Central memory CD4-positive, alpha-beta T cell (primary cell): ENCODE measurements around the gene TNNI3K.

Source experiments
- DNase-seq: peaks from one replicate; pipeline ENCODE4 v3.0.0; 2022

The TNNI3K gene

DNA sequence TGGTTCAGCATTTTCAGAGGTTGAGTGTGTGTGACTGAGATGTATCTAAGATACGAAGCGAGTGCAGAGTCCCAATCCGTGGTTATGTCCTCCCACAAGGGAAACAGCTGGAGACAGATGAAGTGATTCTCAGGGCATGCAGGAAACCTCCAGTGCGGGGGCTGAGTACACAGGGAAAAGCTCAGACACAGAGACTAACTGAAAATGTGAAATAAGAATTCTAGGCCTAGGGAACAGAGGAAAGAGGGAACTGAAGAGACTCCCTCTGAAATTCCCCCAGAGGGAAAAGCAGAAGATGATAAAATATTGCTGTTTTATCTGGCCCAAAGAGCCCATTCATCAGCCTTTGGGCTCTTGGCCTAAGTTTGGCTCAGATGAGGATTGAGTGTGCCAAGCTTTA lies 160.4 kb downstream of the TNNI3K start:
- DNase-seq, result no peak

DNA sequence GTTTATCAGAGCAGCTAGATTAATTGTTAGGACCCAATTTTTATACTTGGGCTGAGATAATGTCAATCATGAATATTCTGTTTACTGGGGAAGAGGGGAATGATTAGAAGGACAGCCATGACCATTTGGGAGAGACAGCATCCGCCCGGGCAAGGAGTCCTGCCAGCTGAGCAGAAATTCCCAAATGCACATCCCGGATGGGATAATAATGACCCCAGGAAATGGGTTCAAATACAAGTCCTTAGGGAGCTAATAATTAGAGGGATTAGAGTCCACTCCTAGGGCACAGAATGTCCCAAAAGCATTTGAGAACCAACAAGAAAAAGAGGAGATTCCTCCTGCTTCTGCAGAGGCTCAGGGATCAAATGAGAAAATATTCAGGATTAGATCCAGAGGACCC lies 161.3 kb downstream of the TNNI3K start:
- DNase-seq, result no peak

DNA sequence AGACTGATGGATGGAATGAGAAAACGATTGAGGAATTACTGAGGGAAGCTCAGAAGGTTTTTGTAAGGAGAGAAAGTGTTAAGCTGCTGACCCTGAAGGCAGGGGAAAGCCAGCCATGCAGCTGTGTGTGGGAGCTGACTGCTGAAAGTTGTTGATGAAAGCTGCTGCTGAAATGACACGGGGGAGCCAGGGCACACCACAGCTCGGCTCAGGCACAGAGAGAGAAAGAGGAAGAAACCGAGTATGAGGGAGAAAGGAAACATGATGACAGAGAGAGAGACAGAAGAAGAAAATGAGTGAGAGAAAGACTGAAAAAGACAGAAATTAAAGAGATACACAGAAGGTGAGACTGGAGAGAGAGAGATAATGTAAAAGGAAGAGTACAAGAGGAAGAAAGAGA lies 161.7 kb downstream of the TNNI3K start:
- DNase-seq, result no peak

DNA sequence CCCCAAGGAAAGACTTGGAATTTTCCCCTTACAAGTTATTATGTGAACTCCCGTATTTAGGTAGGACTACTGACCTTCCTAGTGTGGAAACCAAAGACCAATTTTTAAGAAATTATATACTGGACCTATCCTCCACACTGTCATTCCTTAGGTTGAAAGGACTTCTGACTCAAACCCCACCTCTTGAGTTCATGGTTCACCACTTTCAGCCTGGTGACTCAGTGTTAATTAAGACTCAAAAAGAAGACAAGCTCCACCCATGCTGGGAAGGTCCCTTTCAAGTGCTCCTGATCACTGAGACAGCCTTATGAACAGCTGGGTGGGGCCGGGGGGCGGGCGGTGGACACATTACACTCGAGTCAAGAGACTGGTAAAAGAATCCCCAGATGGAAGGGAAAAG lies 164.1 kb downstream of the TNNI3K start:
- DNase-seq, result no peak

DNA sequence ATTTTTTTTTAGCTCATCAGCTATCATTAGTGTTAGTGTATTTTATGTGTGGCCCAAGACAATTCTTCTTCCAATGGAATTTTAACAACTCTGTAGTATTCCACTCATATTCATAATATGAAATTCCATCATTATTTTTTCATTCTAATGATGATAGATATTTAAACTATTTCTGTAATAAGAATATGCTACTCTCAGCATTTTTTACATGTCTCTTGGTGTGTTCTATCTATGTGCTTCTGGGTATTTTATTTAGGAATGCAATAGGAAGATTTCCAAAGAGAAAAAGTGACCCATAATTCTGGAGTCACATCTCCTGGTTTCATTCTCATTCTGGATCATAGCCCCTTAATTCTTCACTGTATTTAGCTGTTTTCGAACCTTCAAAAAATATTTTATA lies 167.7 kb downstream of the TNNI3K start:
- no peak for DNase-seq

DNA sequence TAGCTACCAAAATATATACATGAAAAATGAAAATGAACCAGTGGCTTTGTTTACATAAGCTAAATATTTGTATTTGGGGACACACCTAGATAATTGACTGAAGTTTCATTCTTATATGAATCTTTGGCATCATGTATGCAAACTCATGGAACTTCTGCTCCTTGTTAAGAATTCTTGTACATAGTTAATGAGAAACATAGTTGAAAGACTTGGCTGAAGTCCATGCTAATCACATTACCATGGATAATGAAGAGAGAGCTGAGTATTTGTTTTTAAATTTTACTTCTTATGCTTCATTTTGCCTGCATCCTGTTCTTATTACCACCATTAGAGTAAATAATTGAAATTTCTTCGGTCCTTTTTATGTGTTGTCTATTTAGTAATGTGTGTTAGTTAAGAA lies 168.4 kb downstream of the TNNI3K start:
- DNase-seq, result no peak

DNA sequence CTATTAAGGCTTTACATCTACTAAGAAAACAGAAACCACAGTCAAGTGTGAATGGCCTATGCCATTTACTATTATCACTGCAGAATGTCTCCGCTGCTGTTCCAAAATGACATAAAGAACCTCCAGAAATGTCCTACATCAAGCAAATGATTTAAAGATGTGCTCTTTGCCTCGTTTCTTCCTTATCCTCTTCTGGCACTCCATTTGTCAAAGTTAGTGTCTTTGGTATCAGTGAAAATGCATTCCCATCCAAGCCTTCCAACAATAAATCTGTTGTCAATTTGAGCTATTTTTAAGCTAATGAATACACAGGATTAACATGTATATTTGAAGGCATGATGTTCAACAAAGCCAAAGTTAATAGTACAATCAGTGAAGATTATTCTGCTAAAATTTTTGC lies 171.6 kb downstream of the TNNI3K start:
- DNase-seq, result no peak

DNA sequence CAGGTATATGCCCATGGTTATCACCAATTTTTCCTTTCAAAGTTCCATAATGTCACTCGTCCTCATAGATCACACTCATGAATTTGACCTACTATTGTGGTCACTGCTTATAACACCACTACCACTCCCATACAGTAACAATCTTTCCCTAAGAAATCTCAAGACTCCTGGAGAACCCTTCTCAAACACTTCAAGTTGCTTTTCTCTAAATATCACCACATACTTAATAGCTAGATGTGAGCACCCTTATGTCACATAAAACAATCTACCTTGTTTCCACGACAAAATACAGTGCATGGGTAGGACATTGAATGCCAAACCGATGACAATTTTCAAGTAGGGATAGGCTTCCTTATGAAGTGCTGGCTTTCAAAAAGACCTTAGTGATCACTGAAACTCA lies 172.7 kb downstream of the TNNI3K start:
- DNase-seq, result no peak

DNA sequence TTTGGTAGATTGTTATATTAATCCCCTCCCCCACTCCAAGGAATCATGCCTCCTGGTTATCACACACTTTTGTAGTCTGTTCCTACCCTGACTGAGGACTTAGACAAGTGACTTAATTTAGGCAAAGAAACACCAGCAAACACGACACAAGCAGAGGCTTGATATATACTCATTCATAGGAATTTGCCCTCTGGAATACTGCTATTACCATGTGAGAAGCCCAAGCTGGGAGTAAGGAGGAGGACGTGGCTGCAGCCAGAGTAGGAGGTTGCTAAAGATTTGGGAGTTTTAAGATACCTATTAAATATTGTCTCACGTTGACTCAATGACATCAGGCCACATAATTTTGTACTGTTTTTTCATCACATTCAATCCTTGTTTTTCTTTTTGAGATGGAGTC lies 177.1 kb downstream of the TNNI3K start:
- DNase-seq, result no peak

DNA sequence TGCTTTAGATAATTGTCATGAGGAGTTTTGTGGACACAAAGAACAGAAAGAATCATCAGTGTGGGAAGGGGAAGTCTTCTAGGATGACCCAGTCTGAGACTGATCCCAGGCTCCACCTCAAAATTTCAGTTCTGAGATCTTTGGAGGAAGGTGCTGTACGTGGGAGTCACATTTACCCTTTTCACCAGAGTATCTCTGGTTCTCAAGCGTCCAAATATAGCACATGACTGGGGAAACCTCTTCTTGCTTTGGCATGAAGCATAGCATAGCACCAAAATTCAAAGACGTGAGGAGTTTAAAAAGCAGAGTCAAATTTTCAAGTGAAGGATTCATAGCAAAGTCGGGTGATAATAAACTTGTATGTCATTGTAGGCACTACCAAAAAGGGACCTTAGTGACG lies 180.7 kb downstream of the TNNI3K start:
- no peak for DNase-seq

DNA sequence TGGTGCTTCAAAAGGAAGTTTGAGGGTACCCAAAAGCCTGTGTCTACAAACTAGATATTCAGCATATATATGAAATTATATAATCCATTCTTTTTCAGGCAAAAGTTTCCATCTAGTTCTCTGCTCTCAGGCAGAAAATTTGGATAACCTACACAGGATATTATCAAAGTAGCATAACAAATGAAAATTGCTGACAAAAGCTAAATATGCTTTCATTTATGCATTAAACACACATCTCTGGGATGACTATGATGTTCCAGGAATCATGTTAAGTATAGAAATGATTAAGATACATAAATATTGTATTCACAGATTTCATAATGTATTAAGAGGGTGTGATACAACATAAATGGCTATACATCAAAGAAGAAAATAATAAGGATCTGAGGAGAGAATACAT lies 184.4 kb downstream of the TNNI3K start:
- no peak for DNase-seq

DNA sequence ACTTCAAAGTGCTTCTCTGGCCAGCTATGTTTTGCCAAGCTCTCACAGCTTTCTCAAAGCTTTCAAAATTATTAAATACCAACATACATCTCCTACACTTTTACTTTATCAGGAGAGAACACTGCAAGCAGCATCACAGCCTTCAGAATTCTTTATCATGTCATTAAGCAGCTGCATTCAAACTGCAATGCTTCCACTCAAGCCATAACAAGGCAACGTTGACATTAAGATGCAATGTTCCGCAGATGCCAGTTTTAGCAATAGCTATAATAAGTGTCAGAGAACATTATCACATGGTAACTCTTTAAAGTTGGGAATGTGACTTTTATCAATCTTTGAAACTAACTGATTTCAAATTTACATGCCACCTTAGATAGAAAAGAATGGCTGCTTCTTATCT lies 185.3 kb downstream of the TNNI3K start:
- no peak for DNase-seq

DNA sequence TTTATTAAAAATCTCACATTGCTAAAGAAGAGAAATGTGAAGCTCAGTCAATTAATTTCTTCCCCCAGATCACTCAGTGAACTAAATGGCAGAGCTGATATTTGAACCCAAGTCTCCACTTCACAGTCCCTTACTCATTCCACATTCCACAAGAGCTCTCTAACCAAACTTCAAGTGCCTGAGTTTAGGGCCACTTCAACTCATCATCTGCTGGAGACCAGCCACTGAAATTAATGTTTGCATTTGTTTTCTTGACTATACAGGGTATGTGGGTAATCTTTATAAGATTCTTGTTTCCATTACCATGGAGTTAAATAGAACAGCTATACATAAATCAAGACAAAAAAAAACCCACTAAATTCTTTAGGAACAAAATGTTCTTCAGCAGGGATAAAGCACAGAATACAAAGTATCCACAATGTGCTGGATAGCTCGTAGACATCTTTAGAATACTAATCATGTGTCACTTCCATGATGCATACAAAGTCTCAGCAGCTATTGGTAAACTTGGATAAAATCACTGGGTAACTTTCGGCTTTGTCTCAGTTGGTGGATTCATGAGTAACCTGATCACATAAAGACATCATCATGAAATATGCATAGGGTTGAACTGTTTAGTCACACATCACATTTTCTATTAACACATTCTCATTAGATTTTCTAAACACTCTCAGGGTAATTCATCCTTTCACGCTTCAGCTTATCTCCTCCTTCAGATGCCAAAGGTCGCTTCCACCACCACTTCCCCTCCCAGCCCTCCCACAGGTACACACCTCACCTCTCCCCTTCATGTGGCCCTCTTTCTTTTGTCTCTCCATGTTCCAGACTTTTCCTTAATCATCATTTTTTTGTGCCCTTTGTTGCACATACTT lies 187.5 kb downstream of the TNNI3K start:
- no peak for DNase-seq

DNA sequence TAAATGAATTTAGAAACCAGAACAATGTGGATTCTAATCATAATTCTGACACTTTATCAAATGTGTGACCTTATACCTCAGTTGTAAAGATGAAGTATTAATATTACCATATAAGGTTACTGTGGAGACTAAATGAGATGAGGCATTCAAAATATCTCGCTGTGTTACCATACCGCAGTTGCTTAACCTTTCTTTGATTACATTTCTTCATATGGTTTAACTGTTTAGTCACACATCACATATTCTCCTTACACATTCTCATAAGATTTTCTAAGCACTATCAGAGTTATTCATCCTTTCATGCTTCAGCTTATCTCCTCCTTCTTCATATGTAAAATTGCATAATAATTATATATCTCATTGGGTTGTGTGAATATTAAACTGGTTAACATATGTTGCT lies 188.3 kb downstream of the TNNI3K start:
- DNase-seq, result no peak

DNA sequence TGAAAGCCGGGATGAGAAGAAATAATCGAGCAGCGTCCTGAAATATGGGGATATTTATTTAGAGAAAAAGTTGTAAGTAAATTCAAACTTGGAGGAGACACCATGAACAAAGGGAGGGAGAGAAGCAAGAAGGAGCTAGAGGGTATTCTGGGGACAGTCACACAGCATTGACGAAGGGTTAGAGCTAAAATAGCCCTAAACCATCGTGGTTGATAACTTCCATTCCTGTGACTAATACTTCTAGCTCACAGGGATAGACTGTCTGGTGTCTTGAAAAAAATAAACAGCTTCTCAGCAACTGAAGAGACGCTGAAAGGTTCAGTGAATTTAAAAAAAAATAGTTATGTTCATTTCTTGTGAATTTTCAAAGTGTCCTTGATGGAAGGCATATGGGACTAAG lies 190.5 kb downstream of the TNNI3K start:
- DNase-seq, result no peak

DNA sequence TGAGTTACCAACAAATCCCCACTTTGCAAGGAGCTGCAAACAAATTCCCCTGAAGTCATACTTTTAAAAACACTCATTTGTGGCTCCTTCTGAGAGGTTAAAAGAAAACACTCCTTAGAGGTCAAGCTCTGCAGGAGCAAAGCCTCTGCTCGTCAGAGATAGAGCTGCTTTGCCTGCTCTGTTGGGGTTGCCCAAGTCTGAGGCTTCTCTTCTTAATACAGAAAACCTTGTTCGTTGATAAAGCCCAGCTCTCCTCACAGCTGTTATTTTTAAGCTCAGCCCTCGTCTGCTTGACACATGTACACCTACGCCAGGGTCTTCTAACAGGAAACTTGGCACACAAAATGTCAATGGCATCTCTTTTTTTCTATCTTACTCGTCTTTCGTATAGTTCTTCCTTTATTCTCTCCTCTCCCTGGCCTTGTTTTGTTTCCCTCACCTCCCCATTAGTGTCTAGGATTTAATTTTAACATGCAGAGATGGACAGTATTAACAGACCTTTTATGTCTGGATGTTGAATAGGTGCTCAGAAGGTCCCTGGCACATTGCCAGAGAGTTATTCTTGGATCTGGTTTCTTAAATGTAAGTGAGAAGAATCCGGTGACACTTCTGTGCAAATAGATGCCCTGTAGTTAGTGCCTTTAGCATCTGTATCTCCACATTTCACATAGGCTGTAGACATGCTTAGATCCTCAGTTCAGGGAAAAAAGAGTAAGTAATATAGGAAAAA lies 191.2 kb downstream of the TNNI3K start:
- no peak for DNase-seq

DNA sequence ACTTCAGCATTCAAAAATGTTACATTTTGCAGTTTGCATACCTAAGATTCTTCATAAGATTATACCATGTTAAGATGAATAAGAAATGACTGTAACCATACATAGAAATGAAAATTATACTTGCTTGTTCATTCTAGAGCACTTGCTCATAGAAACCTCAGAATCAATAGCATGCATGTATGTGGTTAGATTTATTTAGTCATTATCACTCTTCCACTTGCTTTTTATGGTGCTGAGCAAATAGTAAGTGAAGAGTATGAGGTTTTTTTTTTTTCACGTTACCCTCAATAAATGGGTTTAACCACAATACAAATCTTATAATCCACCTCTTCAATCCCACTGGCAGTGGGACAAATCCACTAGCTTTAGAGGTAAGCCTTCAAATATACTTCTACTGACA lies 192.5 kb downstream of the TNNI3K start:
- DNase-seq, result no peak

DNA sequence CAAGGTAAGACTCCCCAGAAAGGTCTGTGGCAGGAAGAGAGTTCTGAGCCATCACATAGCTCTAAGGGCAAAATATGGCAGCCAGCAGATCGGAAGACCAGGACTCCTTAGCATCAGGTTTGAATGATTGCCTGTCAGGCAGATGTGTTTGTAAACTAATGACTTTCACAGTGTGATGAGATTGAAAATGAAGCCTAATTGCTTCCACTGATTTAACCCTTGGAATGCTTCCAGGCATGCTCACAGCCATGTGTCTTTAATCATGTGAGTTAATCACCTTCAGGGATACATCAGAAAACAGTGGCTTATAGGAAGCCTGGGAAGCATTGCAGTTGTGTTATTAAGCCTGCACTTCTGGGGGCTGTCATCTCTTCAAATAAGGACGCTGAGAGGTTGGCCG lies 194.4 kb downstream of the TNNI3K start:
- DNase-seq, result no peak

DNA sequence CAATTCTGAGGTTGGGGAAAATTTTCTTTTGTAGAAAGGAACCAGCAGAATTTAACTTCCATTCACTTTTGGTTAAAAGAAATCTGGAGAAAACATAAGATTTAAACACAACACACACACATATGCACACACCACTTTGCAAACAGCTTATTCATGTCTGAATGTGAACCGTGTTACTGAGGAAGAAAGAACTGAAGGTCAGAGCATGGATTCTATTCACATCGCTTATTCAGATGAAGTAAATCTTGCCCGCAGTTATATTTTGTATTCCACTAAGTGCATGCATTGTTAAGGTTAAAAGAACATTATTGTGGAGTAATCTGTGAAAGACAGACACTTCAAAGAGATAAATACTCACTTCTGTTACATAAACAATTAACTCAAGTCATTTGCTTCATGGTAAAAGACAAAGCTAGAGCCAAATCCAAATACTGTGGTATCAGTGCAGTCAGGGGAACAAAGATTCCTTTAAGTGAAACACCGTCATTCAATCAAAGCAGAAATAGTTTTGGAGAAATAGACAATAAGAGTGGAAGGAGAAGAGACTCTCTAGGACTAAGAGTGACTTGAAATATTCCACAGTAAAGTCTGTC lies 195.3 kb downstream of the TNNI3K start:
- DNase-seq, result no peak

DNA sequence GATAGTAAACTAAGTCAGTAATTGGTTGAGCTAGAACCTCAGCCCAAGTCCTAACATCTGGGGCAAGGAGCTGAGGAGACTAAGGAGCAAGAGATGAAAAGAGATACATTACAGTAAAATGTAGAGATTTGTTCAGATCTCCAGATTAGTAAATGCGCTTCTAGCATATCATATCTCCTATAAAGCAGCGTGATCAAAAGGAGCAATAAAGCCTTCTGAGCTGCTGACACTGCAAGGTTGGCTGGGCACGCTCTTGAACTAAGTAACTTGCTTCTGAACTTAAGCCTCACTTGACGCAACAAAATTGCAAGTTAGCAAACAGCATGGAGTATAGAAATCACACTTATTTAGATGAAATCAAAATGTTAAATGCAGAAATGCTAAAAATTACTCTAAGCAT lies 196.3 kb downstream of the TNNI3K start:
- no peak for DNase-seq

DNA sequence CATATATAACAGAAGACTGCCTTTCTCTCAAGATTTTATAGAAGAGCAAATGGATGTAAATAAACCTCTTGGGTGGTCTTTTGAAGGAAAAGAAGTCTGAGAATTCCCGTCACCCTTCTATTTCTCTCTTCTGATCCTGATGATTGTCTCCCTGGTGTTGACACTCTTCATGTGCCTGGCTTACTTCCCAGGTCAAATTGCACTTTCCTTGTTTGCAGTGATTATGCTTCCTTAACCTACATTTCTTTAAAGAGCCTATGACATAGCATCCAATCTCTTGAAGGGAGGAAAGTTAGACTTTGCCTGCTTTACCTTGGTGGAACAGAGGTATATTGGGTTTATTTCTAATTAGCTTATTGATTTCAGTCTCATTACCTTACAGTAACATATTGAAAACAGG lies 197.1 kb downstream of the TNNI3K start:
- DNase-seq, result no peak

DNA sequence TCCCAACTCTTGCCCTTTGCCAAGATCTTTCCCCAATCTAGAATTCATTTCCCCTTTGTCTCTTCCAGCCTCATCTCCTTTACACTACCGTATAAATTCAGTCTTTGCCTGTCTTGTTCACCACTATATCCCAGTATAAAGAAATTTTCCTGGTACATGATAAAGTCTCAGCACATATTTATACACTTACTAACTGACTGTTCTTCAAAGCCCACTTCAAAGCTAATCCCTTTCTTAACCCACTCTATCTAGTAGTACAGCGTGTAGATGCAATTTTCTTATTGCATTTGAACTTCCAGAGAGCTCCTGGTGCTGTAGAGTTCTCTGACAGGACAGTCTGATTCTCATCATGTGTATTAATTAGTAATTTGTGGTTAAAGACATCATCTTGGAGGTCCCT lies 199.1 kb downstream of the TNNI3K start:
- no peak for DNase-seq

DNA sequence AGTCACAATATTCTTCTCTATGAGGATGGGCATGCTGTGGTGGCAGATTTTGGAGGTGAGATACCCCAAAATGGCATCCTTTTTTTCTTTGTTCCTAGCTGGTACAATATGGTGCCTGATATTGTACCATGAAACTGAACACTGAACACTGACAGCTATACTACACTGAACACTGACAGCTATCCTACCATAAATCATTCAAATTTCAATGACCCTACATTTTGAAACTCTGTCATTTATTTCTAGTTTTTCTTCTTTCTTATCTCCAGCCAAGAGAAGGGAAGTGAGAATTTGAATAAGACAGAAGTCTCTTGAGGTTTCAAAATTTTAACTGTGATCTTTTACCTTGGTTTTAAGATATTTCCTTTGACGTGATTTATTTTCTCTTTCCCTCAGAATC lies 200.9 kb downstream of the TNNI3K start:
- no peak for DNase-seq

DNA sequence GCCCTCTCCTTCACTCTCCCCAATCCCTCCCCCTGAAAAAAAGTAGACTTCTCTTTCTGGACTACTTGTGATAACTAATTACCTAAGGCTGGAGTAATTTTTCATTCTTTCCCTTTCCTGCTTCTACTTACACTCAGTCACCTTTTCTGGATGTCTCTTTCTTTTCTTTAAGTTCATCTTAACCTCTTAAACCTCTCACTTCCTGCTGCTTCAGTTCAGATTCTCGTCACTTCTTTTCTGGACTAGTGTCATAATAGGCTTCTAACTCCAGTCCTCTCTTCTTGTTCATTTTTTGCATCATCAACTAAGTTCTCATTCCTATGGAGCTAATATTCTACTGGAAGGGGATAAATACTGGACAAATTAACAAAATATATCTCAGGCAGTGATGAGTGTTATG lies 201.8 kb downstream of the TNNI3K start:
- DNase-seq, result no peak
